ENCODE data around the gene KRTAP2-2.

KRTAP2-2 gene

GRCh38 chr17:41020336-41020735, 34.7 kb downstream of the KRTAP2-2 start:
- FAIRE-seq: no peak

DNA sequence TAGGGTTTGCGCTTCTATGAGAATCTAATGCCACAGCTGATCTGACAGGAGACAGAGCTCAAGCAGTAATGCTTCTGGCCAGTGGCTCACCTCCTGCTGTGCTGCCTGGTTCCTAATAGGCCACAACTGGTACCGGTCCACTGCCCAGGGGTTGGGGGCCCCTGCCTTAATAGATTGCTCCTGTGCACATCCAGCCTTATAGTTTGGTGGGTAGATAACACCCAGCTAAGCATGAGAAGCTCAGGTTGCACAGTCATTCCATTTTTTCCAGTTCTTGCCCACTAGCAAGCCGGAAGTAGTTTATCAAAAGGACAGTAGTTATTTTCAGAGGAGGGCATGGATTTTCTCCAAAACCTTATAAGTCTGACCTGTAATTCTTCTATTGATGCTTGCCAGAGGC, 35.6 kb downstream of the KRTAP2-2 start:
- FAIRE-seq: no peak

DNA sequence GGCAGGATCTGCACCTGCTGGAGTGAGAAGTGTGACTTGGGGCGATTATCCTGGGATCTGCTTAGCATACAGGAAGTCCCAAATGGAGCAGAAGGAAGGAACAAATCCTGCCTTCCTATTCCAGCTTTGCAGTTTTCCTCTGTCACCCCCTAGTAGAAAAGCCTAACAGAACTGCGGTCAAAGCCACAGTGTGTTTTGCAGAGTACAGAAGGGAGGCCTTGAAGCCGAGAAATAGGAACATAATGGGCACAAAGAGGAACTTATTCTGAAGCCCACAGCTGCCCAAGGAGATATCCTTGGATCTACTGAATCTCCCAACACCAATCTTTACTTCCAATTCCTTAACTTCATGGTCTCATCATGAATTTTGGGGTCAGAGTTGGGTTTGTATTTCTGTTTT, 36.5 kb downstream of the KRTAP2-2 start:
- FAIRE-seq: no peak

GRCh38 chr17:41016578-41017215, 38.3 kb downstream of the KRTAP2-2 start:
- no peak for FAIRE-seq

DNA sequence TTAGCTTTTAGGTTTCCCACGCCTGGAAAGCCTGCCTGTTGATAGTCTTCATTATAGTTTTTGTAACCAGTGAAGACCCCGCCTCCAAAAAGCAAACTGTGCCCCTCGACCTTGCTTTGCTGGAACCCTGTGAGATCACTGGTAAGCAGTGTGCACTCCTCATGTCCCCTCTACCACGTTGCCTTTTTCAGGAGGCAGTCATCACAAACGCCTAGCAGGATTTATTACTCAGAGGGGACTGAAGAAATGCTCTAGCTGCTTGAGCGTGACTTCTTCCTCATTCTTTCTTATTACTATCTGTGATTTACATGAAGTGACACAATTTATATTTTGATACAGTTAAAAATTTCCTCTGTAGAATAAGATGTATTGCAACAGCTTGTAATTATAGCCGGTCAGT, 39.6 kb downstream of the KRTAP2-2 start:
- FAIRE-seq: no peak

GRCh38 chr17:41013606-41014005, 41.4 kb downstream of the KRTAP2-2 start:
- no peak for FAIRE-seq

GRCh38 chr17:41013181-41013580, 41.8 kb downstream of the KRTAP2-2 start:
- no peak for FAIRE-seq

DNA sequence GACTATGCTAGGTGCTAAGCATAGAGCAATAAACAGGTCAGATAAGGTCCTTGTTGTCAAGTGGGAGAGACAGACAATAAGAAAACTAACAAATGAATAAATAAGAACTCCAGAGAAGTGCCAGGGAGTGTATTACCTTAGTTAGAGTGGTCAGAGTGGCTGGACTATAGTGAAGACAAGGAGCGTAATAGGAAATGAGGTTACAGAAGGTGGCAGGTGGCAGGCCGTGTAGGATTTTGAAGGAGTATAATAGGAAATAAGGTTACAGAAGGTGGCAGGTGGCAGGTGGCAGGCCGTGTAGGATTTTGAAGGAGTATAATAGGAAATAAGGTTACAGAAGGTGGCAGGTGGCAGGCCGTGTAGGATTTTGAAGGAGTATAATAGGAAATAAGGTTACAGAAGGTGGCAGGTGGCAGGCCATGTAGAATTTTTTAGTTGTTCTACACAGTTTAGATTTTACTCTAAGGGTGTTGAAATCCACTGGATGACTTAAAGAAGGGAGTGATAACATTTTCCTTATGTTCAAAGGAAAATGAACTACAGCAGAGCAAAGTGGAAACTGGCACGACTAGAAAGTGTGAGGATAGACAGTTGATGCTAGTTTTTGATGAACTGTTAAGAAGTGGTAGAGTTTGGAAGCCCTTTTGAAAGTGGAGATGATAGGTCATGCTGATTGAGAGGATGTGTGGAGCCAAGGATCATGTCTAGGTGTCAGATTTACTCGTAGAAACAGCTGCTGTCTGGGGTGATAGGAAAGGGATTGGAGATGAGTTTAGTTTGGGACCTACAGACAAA, 42.5 kb downstream of the KRTAP2-2 start:
- no peak for FAIRE-seq

GRCh38 chr17:41010441-41010840, 44.6 kb downstream of the KRTAP2-2 start:
- FAIRE-seq: no peak

GRCh38 chr17:41009936-41010335, 45.1 kb downstream of the KRTAP2-2 start:
- FAIRE-seq: no peak

GRCh38 chr17:41009301-41009760, 45.7 kb downstream of the KRTAP2-2 start:
- no peak for FAIRE-seq

DNA sequence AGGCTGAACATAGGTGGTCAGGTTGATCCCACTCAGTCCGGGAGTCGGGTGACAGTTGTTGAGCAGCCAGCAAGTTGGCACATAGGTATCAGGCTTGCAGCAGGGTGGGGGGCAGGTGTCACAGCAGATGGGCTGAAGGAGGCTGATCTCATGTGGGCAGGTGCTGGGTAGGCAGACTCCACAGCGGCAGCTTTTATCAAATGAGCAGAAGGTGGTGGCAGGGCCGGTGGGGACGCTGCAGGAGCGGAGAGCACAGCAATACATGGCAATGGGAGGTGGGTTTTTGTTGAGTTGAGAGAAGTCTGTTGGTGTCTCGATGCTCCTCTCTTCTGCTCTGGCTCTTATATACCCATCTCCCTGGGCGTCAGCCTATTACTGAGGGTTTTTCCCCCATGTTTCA, 46.2 kb downstream of the KRTAP2-2 start, which contains the start of gene KRTAP3-1:
Gene KRTAP3-1 (minus strand): TSS at position 318 of the 400 bp plus-strand sequence. CDS start 54 bp downstream, at position 264.
- FAIRE-seq: no peak

Data from islet of Langerhans (tissue), 1 donor.